ENCODE data around the gene B4GALT4.
"Not testable (repeated sequence)": the region's sequence is repeated elsewhere in the genome, so short reads cannot be mapped to it uniquely, and the experiment has no call there.

The B4GALT4 gene

DNA sequence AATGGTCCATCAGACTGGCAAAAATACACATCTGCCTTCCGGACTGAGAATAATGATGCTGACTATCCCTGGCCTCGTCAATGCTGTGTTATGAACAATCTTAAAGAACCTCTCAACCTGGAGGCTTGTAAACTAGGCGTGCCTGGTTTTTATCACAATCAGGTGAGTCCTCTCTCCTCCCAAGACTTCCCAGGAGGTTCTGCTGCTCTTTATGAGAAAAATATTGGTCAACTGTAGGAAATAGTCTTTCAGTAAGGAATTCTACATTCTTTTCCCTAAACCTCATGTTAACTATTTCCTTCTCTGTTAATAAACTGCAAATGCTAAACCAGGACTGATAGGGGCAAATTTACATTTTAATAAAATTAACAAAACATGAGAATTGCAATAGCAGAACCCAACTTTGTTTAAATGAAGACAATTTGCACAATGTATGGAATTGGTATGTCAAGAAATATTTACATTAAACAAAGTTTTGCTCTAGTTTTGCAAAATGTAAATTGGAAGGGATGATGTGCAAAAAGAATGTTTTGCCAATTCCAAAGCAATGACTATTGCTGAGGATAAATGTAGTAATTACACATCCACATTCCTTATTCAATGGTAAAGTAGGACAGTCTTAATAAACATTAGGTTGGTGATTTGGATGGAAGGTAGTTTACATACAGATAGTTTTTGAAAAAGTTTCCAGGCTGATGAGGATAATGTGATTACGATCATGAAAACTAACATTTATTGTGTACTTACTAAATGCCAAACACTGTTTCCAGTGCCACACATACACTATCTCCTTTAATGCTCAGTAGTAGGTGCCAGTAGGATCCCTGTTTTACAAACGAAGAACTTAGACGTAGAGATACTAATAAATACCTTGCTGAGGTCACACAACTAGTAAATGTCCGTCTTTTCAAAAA, 46.2 kb downstream of the B4GALT4 start:
- DNase-seq: no peak

DNA sequence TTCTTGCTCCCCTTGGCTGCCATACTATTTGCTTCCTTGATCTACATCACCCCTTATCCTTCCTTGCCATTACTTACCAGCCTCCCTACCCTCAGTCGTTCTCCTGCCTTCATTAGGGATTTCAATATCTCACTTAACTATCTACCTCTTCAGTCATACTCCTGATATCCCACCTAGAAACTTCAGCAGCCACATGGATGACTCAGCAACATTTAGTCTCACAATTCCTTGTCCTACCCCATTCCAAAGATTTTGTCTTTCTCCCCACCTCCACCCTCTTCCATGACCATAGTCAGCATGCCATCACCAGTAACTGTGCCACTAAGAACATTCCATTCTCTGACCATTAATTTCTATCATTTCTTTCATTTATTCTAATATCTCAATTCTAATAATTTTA, 48.9 kb downstream of the B4GALT4 start:
- DNase-seq: no peak

DNA sequence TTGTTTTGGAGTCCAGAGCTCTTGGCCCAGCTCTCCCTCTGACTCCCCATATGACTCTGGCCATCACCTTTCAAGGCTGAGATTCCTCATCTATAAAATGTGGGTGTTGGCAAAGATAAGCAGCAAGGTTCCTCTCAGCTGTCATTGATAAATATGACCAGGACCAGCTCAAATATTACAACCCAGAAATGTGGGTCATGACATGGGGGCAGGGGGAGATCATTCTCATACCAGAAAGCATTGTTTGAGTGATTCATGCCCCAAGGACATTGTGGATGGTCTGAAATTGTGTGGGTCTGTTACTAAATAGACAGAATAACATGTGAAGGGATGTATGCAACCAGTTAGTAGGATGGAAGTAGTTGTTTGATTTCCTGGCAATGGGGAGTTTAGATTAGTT, 53.4 kb downstream of the B4GALT4 start:
- DNase-seq: no peak

DNA sequence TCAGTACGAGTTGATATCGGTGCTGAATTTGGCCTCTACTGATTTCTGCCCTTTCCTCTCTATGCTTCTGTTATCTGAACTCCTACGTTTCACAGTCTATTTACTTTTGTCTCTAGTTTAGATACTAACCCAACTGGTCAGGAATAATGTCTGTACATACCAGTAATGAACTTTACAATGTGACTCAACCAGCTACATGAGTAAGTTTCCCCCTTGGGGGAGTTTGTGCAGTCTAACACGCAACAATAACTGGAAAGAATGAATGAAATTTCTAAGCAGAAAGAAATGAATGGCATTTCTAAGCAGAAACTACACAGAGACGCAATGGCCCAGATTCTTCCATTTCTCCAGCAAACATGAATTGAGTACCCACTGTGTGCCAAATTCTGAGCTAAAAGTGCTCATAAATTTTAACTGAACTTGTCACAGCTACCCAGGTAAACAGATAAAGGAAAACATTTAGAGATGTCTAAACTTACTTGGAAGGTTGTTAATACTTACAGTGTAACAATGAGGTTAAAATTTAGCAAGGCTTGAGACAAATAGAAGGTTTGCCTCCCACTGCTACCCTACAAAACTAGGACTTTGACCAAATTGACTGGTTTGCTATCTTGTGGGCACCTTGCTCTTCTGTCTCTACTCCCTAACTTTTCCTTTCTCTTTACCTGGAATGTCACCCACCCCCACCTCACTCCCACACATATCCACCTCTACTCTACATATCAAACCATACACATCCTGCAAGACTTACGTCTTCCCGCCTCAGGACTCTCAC, 55.7 kb downstream of the B4GALT4 start:
- no peak for DNase-seq

DNA sequence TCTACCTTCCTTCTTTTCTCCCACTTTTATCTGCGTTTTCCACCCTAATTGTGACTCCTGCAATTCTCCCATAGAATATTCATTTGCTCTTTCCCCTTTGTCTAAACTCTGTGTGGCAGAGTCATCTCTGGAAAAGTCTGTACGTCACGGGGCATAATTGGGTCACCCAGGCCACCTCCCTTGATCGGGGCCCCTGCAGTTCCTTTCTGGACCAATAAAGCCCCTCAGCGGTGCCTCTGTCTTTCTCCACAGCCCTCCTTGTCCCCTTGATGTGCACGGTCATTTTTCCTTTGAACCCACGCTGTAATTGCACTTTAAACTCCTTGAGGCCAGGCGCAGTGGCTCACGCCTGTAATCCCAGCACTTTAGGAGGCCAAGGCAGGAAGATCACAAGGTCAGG, 56.6 kb downstream of the B4GALT4 start:
- DNase-seq: no peak

DNA sequence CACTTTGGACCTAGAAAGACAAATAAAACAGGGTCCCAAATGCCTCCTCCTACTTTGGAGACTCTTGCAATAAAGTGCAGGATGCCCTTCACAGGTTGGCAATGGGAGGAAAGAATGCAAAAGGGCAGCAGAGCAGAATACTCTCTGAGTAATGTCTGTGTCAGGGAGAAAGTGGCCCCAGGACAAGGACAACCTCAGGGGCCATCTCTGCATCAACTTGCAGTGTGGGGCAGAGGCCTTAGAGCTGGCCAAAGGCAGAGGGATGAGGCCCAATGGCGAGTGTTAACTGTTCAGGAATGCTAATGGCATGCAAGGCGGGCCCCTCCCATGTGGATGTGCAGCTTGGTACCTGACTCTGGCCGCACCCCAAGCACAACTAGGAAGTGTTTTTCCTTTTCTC, 58.9 kb downstream of the B4GALT4 start:
- DNase-seq: no peak

DNA sequence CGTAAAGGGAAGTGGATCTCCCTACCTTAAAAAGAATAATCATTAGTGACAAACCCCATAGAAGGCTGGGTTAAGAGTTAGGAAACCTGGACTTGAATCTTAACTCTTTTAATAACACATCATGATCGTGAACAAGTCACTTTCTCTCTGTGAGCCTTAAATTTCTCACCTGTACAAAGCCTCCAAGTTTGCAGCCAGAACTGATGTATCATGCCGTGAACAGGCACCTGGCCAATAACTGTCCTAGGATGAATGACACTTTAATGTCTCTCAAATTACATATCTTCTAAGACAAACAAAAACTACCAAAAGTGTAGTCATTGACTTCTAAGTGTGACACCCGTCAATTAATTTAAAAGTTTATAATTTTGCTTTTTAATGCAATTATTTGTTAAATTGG, 63.4 kb downstream of the B4GALT4 start:
- no peak for DNase-seq

DNA sequence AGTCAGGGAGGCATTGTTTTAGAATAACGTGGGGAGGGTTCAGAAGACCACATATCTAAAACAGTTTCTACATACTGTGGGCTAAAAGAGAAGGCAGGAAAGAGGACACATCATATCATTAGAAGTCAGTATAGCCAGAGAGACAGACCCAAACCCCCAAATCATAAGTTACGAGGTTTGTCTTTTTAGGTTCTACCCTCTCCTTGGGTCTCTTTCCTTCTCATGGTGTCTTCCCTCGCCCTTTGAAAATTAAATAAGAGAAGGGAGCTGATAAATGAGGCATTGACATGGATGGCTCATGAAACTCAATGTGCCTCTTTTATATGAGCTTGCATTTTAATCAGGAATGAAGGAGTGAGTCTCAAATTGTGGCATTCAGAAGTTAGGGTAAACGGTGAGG, 63.9 kb downstream of the B4GALT4 start:
- DNase-seq: no peak

DNA sequence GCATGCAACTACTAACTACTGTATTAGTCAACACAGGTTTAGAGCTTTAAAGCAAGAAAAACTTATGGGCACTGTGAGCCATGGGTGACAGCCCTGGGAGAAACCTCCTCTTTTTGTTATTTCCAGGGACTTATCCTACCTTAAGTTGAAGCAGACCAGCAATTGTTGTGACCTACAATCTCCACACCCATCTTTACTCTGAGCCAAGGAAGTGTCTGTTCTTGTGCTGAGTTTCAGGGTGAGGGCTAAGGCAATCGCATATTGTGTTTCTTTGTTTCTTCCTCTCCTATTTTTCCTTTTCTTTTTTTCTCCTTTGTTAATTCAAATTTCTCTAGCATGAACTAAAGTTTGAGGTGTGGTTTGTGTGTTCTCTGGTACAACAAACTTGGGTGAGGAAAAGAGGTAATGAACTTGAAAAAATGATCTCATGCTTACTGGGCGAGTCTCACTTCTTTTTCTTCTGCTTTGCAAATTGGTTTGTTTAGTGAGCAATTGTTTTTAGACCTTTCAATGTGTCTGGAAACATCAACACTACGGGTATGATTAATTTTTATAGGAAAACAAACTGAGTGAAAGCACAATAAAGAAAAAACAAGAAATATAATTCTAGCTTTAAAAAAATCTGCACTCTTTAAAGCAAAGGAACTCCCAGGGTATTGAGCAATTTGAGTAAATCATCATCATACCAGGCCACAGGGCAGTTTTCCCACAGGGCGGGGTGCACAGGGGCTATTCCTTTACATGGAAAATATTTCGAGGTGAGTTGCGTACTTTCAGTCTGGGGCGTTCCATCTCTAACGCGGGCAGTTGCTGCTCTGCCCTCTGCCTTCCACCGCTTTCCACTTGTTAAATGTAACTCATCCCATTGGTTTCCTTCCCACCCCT, 64.6 kb downstream of the B4GALT4 start:
- no peak for DNase-seq

DNA sequence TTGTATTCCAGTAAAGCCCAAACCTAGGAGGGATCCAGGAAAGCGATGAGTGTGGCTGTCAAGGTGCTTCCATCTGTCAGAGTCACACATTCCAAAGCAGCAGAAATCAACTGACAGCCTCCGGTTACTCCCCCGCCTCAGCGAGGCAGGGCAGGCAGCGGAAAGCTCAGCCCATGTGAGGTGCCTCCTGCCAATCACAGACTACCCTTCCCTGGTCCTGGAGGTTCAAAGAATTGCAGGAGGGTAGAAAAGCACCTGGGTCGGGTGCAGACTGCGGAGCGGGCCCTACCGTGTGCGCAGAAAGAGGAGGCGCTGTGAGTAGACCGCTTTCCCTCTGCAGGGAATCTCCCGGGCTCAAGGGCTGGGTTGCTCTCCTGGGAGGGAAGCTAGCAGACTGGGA, 67.4 kb downstream of the B4GALT4 start, which contains the start of gene UPK1B:
Gene UPK1B, plus strand, starts transcription at position 274 of the 400 bp plus-strand sequence. CDS start 13,144 bp downstream, outside the sequence.
- DNase-seq: no peak

DNA sequence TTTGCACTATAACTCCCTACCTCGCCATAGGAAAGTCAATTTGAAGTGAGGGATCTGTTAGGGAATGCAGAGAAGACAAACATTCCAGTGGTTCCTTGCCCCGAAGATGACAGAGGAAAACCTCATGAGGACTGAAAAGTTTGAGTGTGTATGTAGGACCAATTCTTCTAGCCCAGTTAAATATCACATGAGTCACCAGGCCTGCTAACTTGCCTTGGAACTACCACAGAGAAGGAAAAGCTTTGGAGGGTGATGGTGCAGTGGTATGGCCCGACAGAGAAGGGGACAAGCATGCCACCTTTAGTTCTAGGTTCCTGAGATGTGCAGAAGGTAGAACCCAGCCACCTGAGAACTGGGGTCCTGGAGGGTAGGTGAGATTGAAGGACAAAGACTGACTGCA, 69.9 kb downstream of the B4GALT4 start:
- no peak for DNase-seq

DNA sequence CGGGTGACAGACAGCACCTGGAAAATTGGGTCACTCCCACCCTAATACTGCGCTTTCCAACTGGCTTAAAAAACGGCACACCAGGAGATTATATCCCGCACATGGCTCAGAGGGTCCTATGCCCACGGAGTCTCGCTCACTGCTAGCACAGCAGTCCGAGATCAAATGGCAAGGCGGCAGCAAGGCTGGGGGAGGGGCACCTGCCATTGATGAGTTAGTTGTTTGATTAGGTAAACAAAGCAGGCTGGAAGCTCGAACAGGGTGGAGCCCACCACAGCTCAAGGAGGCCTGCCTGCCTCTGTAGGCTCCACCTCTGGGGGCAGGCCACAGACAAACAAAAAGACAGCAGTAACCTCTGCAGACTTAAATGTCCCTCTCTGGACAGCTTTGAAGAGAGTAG, 75.9 kb downstream of the B4GALT4 start:
- not testable (repeated sequence) for DNase-seq

Measured in NCI-H2029 (cell line).